A673 (cell line): ENCODE data around the gene KRT4. TPM values are rescaled to one million over a fixed set of nuclear protein-coding genes. Genes with fewer than 3 reads are reported as not detected.

Experiments used
- BruUV-seq: library from RNA; stranded (reverse); fragments of 400-500 nt; replicated peaks from 2 replicates; lab custom pipeline; 2021; lab: Mats Ljungman, UMichigan
- CTCF ChIA-PET: fragments of 300-600 bp; sonication (Branson Sonifier 250); formaldehyde crosslinking; loops from one replicate; lab custom pipeline; 2022; ENCODE audit warnings: antibody characterized with exemption; lab: Charles Lee
- POLR2A ChIA-PET: fragments of 300-600 bp; sonication (Branson Sonifier 250); formaldehyde crosslinking; loops from one replicate; lab custom pipeline; 2022; ENCODE audit warnings: antibody characterized with exemption; ENCODE audit not compliant: low non-redundant PET; lab: Charles Lee
- DNase-seq: peaks from one replicate; pipeline ENCODE4 v3.0.0-alpha.2; 2015; ENCODE audit warnings: low spot score
- H3K27ac ChIP-seq: fragments of 200-600 bp; sonication (generic); 2 replicates; pipeline ENCODE4 v1.5.1; 2016; ENCODE audit warnings: mixed run types, low read depth, mild to moderate bottlenecking, mixed read lengths, antibody characterized with exemption, low read length; ENCODE audit not compliant: poor library complexity, severe bottlenecking
- H3K27me3 ChIP-seq: fragments of 200-600 bp; sonication (generic); replicated peaks from 2 replicates; pipeline ENCODE4 v1.6.1; 2017; ENCODE audit warnings: mixed run types, low read depth, mild to moderate bottlenecking, mixed read lengths, antibody characterized with exemption, low read length; ENCODE audit not compliant: insufficient read depth, poor library complexity
- H3K36me3 ChIP-seq: fragments of 200-600 bp; sonication (generic); 2 replicates; pipeline ENCODE4 v1.6.1; 2016; ENCODE audit warnings: mixed run types, mild to moderate bottlenecking, mixed read lengths, antibody characterized with exemption, low read length; ENCODE audit not compliant: insufficient read depth, poor library complexity, severe bottlenecking
- H3K4me1 ChIP-seq: fragments of 200-600 bp; sonication (generic); 2 replicates; pipeline ENCODE4 v1.6.1; 2017; ENCODE audit warnings: mixed run types, mild to moderate bottlenecking, mixed read lengths, antibody characterized with exemption, low read length; ENCODE audit not compliant: insufficient read depth, poor library complexity, severe bottlenecking
- H3K4me3 ChIP-seq: fragments of 200-600 bp; sonication (generic); 2 replicates; pipeline ENCODE4 v1.5.1; 2016; ENCODE audit warnings: low read depth, mixed run types, mild to moderate bottlenecking, mixed read lengths, low read length; ENCODE audit not compliant: poor library complexity, severe bottlenecking
- H3K9me3 ChIP-seq: fragments of 200-600 bp; sonication (generic); 2 replicates; pipeline ENCODE4 v1.6.1; 2016; ENCODE audit warnings: mixed run types, low read depth, mild to moderate bottlenecking, mixed read lengths, antibody characterized with exemption, low read length; ENCODE audit not compliant: poor library complexity, severe bottlenecking
- EZH2 ChIP-seq: fragments of 200-600 bp; sonication (generic); IDR thresholded peaks from 2 replicates; pipeline ENCODE4 v1.6.1; 2017; ENCODE audit warnings: borderline replicate concordance, low read depth, mild to moderate bottlenecking, mixed read lengths, antibody characterized with exemption, low read length; ENCODE audit not compliant: poor library complexity, severe bottlenecking
- intact Hi-C: fragments of 100-400 bp; cut with micrococcal nuclease; formaldehyde crosslinking; loops from one replicate; pipeline ENCODE4 v1.10.0; 2022; ENCODE audit not compliant: unreplicated experiment
- total RNA-seq: library from RNA; stranded (reverse); gene quantifications from 2 replicates; pipeline ENCODE4 v1.2.3, GENCODE V29; 2021
- TF ChIP-seq, protein P1 (sequence below): fragments of 300-800, 200-600 bp; sonication (generic); conservative IDR thresholded peaks from 2 replicates; pipeline ENCODE4 v1.5.1; 2017; ENCODE audit warnings: low read depth, mild to moderate bottlenecking, antibody characterized with exemption, low read length, moderate library complexity, mixed read lengths

KRT4 gene
- total RNA-seq, 1 experiment from 2014 or later = not detected

- Histone ChIP-seq H3K36me3 (no peaks in the 10 kb centered on the region), H3K4me3 (no peak overlapping the region), H3K27ac (no peak overlapping the region), H3K9me3 (no peaks in the 10 kb centered on the region), H3K27me3 (no peaks in the 10 kb centered on the region), H3K4me1 (peaks cover 19% of the 10 kb centered on the region)
- TF ChIP-seq EZH2 = no peak
- TF ChIP-seq, protein P1, sequence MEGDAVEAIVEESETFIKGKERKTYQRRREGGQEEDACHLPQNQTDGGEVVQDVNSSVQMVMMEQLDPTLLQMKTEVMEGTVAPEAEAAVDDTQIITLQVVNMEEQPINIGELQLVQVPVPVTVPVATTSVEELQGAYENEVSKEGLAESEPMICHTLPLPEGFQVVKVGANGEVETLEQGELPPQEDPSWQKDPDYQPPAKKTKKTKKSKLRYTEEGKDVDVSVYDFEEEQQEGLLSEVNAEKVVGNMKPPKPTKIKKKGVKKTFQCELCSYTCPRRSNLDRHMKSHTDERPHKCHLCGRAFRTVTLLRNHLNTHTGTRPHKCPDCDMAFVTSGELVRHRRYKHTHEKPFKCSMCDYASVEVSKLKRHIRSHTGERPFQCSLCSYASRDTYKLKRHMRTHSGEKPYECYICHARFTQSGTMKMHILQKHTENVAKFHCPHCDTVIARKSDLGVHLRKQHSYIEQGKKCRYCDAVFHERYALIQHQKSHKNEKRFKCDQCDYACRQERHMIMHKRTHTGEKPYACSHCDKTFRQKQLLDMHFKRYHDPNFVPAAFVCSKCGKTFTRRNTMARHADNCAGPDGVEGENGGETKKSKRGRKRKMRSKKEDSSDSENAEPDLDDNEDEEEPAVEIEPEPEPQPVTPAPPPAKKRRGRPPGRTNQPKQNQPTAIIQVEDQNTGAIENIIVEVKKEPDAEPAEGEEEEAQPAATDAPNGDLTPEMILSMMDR = no peak
- no TSS peak for BruUV-seq
- DNase-seq = no peak
- POLR2A ChIA-PET = no interaction called here
- intact Hi-C loops = no loop called here
- CTCF ChIA-PET = interaction anchor here (0.8 kb wide), 1 partner anchor 64 kb away, joined by 3 read pairs; no protein-coding TSS in a partner anchor
These were observed 7.6 kb downstream of the KRT4 start for GRCh38 chr12:52806169-52806811.

DNA sequence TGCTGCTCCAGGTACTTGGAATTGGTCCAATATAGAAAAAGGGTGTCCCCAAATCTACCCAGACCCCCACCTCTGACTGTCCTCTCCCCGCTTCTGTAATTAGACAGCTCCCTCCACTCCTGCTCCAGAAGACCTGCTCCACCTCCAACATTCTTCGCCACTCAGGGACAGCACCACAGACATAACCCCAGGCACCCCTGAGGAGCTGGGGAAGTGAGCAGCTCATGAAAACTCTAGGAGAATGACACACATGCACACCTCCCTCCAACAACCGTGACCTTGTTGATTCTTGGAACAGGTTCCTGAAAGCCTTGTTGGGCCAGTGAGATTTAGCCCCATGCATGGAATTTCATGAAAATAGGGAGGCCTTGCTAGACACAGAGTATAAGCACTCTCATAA is 8.2 kb downstream of the KRT4 start:
- Histone ChIP-seq H3K27me3 (no peaks in the 10 kb centered on the region), H3K4me1 (peaks cover 20% of the 10 kb centered on the region), H3K4me3 (no peak overlapping the region), H3K36me3 (no peaks in the 10 kb centered on the region), H3K27ac (no peak overlapping the region), H3K9me3 (no peaks in the 10 kb centered on the region)
- no peak for DNase-seq
- intact Hi-C loops = no loop called here
- no TSS peak for BruUV-seq
- CTCF ChIA-PET = interaction anchor here (0.7 to 0.8 kb wide), 2 partner anchors 65 to 175 kb away, joined by 3 to 4 read pairs; no protein-coding TSS in a partner anchor
- POLR2A ChIA-PET = no interaction called here
- TF ChIP-seq, protein P1 = no peak
- no peak for TF ChIP-seq EZH2

GRCh38 chr12:52805000-52805399 is 8.9 kb downstream of the KRT4 start:
- H3K36me3 ChIP-seq = no peaks in the 10 kb centered on the region
- peaks cover 28% of the 10 kb centered on the region for H3K4me1 ChIP-seq
- no peak overlapping the region for H3K27ac ChIP-seq
- BruUV-seq = no TSS peak
- CTCF ChIA-PET = interaction anchor here (0.6 to 0.7 kb wide), 2 partner anchors 66 to 175 kb away, joined by 4 to 5 read pairs; no protein-coding TSS in a partner anchor
- H3K4me3 ChIP-seq = no peak overlapping the region
- TF ChIP-seq EZH2 = no peak
- TF ChIP-seq, protein P1 = no peak
- H3K27me3 ChIP-seq = no peaks in the 10 kb centered on the region
- no peaks in the 10 kb centered on the region for H3K9me3 ChIP-seq
- POLR2A ChIA-PET = no interaction called here
- intact Hi-C loops = no loop called here
- DNase-seq = peak; percentile 24
